Measurements from ENCODE around the gene C22orf42. TPM values are rescaled to one million over a fixed set of nuclear protein-coding genes. Genes with fewer than 3 reads are reported as not detected.

C22orf42 gene
- total RNA-seq (not detected), polyA plus RNA-seq (not detected)

- 75% methylated on average over 12 of the region's 12 CpGs for WGBS
- no peak within 1 kb of the TSS for H3K27ac ChIP-seq (ENCODE audit: low read depth)
- no peaks in the 10 kb centered on the region for H3K36me3 ChIP-seq (ENCODE audit: insufficient read depth)
- no peak within 1 kb of the TSS for H3K4me3 ChIP-seq (ENCODE audit: low read depth, low read length)
- DNase-seq (ENCODE audit: extremely low spot score): no peak
- H3K4me1 ChIP-seq (ENCODE audit: insufficient read depth): no peaks in the 10 kb centered on the region
These were observed at the start of gene C22orf42 for GRCh38 chr22:32158712-32159533. TSS of gene C22orf42 (minus strand) at chr22:32159303. CDS start at chr22:32159215, 88 bp downstream.

GRCh38 chr22:32208681-32209080, 49.6 kb upstream of the C22orf42 start:
- no peak overlapping the region for H3K27ac ChIP-seq (ENCODE audit: low read depth)
- no peak overlapping the region for H3K4me3 ChIP-seq (ENCODE audit: low read depth, low read length)
- H3K4me1 ChIP-seq (ENCODE audit: insufficient read depth): no peaks in the 10 kb centered on the region
- DNase-seq (ENCODE audit: extremely low spot score): no peak
- WGBS: 87% methylated on average over 3 of the region's 3 CpGs
- no peaks in the 10 kb centered on the region for H3K36me3 ChIP-seq (ENCODE audit: insufficient read depth)

- H3K4me1 ChIP-seq (ENCODE audit: insufficient read depth): no peaks in the 10 kb centered on the region
- H3K4me3 ChIP-seq (ENCODE audit: low read depth, low read length): no peak overlapping the region
- H3K27ac ChIP-seq (ENCODE audit: low read depth): no peak overlapping the region
- WGBS: 78% methylated on average over 4 of the region's 4 CpGs
- no peaks in the 10 kb centered on the region for H3K36me3 ChIP-seq (ENCODE audit: insufficient read depth)
- no peak for DNase-seq (ENCODE audit: extremely low spot score)
These were observed 48.9 kb upstream of the C22orf42 start for GRCh38 chr22:32207971-32208480.

GRCh38 chr22:32206774-32207758, 48.0 kb upstream of the C22orf42 start:
- 80% methylated on average over 22 of the region's 22 CpGs for WGBS
- H3K27ac ChIP-seq (ENCODE audit: low read depth): no peak overlapping the region
- H3K4me3 ChIP-seq (ENCODE audit: low read depth, low read length): no peak overlapping the region
- no peaks in the 10 kb centered on the region for H3K4me1 ChIP-seq (ENCODE audit: insufficient read depth)
- no peak for DNase-seq (ENCODE audit: extremely low spot score)
- no peaks in the 10 kb centered on the region for H3K36me3 ChIP-seq (ENCODE audit: insufficient read depth)

GRCh38 chr22:32205974-32206773, 47.1 kb upstream of the C22orf42 start:
- H3K36me3 ChIP-seq (ENCODE audit: insufficient read depth): no peaks in the 10 kb centered on the region
- no peak for DNase-seq (ENCODE audit: extremely low spot score)
- H3K4me3 ChIP-seq (ENCODE audit: low read depth, low read length): no peak overlapping the region
- no peaks in the 10 kb centered on the region for H3K4me1 ChIP-seq (ENCODE audit: insufficient read depth)
- H3K27ac ChIP-seq (ENCODE audit: low read depth): no peak overlapping the region
- 89% methylated on average over 30 of the region's 30 CpGs for WGBS

- Histone ChIP-seq H3K4me3 (ENCODE audit: low read depth, low read length) (no peak within 1 kb of the TSS), H3K4me1 (ENCODE audit: insufficient read depth) (no peaks in the 10 kb centered on the region), H3K36me3 (ENCODE audit: insufficient read depth) (no peaks in the 10 kb centered on the region), H3K27ac (ENCODE audit: low read depth) (no peak within 1 kb of the TSS)
- no peak for DNase-seq (ENCODE audit: extremely low spot score)
- 66% methylated on average over 41 of the region's 41 CpGs for WGBS
These were observed 46.0 kb upstream of the C22orf42 start, which contains the start of gene RFPL2 for GRCh38 chr22:32204856-32205722. TSS of gene RFPL2 (minus strand) at chr22:32205073. CDS start at chr22:32202451, 2,622 bp downstream.

- 40% methylated on average over 42 of the region's 42 CpGs for WGBS
- no peak for DNase-seq (ENCODE audit: extremely low spot score)
- Histone ChIP-seq H3K4me3 (ENCODE audit: low read depth, low read length) (no peak overlapping the region), H3K27ac (ENCODE audit: low read depth) (no peak overlapping the region), H3K36me3 (ENCODE audit: insufficient read depth) (no peaks in the 10 kb centered on the region), H3K4me1 (ENCODE audit: insufficient read depth) (no peaks in the 10 kb centered on the region)
These were observed 45.1 kb upstream of the C22orf42 start for GRCh38 chr22:32204040-32204855.

- Histone ChIP-seq H3K27ac (ENCODE audit: low read depth) (no peak overlapping the region), H3K36me3 (ENCODE audit: insufficient read depth) (no peaks in the 10 kb centered on the region), H3K4me3 (ENCODE audit: low read depth, low read length) (no peak overlapping the region), H3K4me1 (ENCODE audit: insufficient read depth) (no peaks in the 10 kb centered on the region)
- DNase-seq (ENCODE audit: extremely low spot score): no peak
- 32% methylated on average over 53 of the region's 53 CpGs for WGBS
These were observed 44.3 kb upstream of the C22orf42 start for GRCh38 chr22:32203181-32204039.

- WGBS: 9% methylated on average over 29 of the region's 29 CpGs
- Histone ChIP-seq H3K4me3 (ENCODE audit: low read depth, low read length) (no peak overlapping the region), H3K36me3 (ENCODE audit: insufficient read depth) (no peaks in the 10 kb centered on the region), H3K4me1 (ENCODE audit: insufficient read depth) (no peaks in the 10 kb centered on the region), H3K27ac (ENCODE audit: low read depth) (no peak overlapping the region)
- DNase-seq (ENCODE audit: extremely low spot score): no peak
These were observed 43.6 kb upstream of the C22orf42 start for GRCh38 chr22:32202539-32203180.

- DNase-seq (ENCODE audit: extremely low spot score): no peak
- no peaks in the 10 kb centered on the region for H3K36me3 ChIP-seq (ENCODE audit: insufficient read depth)
- no peaks in the 10 kb centered on the region for H3K4me1 ChIP-seq (ENCODE audit: insufficient read depth)
- no peak overlapping the region for H3K27ac ChIP-seq (ENCODE audit: low read depth)
- no peak overlapping the region for H3K4me3 ChIP-seq (ENCODE audit: low read depth, low read length)
- WGBS: 24% methylated on average over 4 of the region's 4 CpGs
These were observed 43.0 kb upstream of the C22orf42 start for GRCh38 chr22:32202161-32202538.

- WGBS: 67% methylated on average over 10 of the region's 10 CpGs
- no peak for DNase-seq (ENCODE audit: extremely low spot score)
- Histone ChIP-seq H3K36me3 (ENCODE audit: insufficient read depth) (no peaks in the 10 kb centered on the region), H3K4me1 (ENCODE audit: insufficient read depth) (no peaks in the 10 kb centered on the region), H3K4me3 (ENCODE audit: low read depth, low read length) (no peak overlapping the region), H3K27ac (ENCODE audit: low read depth) (no peak overlapping the region)
These were observed 41.6 kb upstream of the C22orf42 start for GRCh38 chr22:32200752-32201151.
